Activated T-helper 2 cell treated with anti-CD3 and anti-CD28 coated beads, Interferon-gamma antibody, Interleukin-2, Interleukin-4, amounts not matched to agents 10 μg/mL and 5 μg/mL and 100 μg/mL, durations not matched to agents 14 hours and 24 hours and 36 hours (primary cell): ENCODE data around the gene USP34. TPM values are rescaled to one million over a fixed set of nuclear protein-coding genes. Genes with fewer than 3 reads are reported as not detected.
A peak's percentile ranks its signal among the peaks of the same experiment; 100 is the strongest.

ENCODE experiments used
- DNase-seq: peaks from one replicate; pipeline ENCODE4 v3.0.0; 2021; ENCODE audit warnings: low spot score
- H3K27ac Mint-ChIP-seq: one replicate; pipeline ENCODE4 v1.8.0; 2021; ENCODE audit warnings: mixed read lengths
- H3K27me3 Mint-ChIP-seq: one replicate; pipeline ENCODE4 v1.8.0; 2021; ENCODE audit warnings: low read depth, mixed read lengths
- H3K36me3 Mint-ChIP-seq: one replicate; pipeline ENCODE4 v1.8.0; 2021; ENCODE audit warnings: low read depth, mixed read lengths
- H3K4me1 Mint-ChIP-seq: one replicate; pipeline ENCODE4 v1.8.0; 2021; ENCODE audit warnings: low read depth, mixed read lengths
- H3K4me3 Mint-ChIP-seq: one replicate; pipeline ENCODE4 v1.8.0; 2021; ENCODE audit warnings: low read depth, mild to moderate bottlenecking, moderate library complexity, mixed read lengths
- H3K9me3 Mint-ChIP-seq: one replicate; pipeline ENCODE4 v1.8.0; 2021; ENCODE audit warnings: mixed read lengths
- intact Hi-C: fragments of 100-400 bp; cut with micrococcal nuclease; formaldehyde crosslinking; loops from one replicate; pipeline ENCODE4 v1.15.1; 2023
- total RNA-seq: library from RNA; stranded (reverse); gene quantifications from 2 replicates; pipeline ENCODE4 v1.2.3, GENCODE V29; 2022

Gene USP34
- total RNA-seq, 1 donor from 2014 or later, result 89.3 TPM

DNA sequence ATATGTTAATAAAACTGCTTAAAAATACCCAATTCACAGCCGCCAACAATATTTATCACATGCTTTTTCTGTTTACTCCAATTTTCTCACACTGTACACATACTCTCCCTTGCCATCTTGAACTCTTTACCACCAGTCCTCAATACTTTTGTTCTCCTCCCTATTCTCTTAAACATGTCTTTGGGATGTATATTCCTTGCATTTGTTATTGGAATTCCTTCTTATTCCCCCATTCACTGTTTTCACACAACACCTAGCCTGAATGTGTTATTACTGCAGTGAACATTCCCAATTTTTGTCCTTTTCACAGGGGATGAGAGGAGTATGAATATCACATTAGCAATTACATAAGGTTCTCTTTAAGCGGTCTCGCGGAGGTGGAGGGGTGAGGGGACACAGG lies 94.7 kb downstream of the USP34 start:
- intact Hi-C loops, result no loop called here
- no peaks in the 10 kb centered on the region for H3K9me3 Mint-ChIP-seq
- no peak for DNase-seq
- H3K27ac Mint-ChIP-seq, result no peak overlapping the region
- H3K36me3 Mint-ChIP-seq, result peaks cover 79% of the 10 kb centered on the region
- no peak overlapping the region for H3K4me3 Mint-ChIP-seq
- H3K4me1 Mint-ChIP-seq, result no peaks in the 10 kb centered on the region
- no peaks in the 10 kb centered on the region for H3K27me3 Mint-ChIP-seq

DNA sequence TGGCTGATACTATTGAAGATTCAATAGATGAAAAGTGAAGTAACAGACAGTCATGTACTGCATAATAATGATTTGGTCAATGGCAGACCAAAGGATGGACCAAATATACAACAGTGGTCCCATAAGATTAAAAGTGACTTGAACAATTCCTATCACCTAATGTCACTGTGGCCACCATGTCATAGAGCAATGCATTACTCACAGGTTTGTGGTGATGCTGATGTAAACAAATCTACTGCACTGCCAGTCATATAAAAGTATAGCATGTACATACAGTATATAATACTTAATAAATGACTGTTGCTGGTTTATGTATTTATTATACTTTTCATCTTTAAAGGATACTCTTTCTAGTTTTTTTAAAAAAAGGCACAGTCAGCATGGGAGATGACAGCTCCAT lies 99.9 kb downstream of the USP34 start:
- DNase-seq, result no peak
- no peak overlapping the region for H3K4me3 Mint-ChIP-seq
- H3K27ac Mint-ChIP-seq, result no peak overlapping the region
- no peaks in the 10 kb centered on the region for H3K9me3 Mint-ChIP-seq
- H3K36me3 Mint-ChIP-seq, result peaks cover 74% of the 10 kb centered on the region
- no peaks in the 10 kb centered on the region for H3K27me3 Mint-ChIP-seq
- H3K4me1 Mint-ChIP-seq, result peaks cover 22% of the 10 kb centered on the region
- intact Hi-C loops, result no loop called here

GRCh38 chr2:61368687-61369665 lies 101.9 kb downstream of the USP34 start:
- no peak for DNase-seq
- Mint-ChIP-seq H3K4me3 (no peak overlapping the region), H3K27ac (peak overlapping the region; percentile 67), H3K27me3 (no peaks in the 10 kb centered on the region), H3K36me3 (peaks cover 65% of the 10 kb centered on the region), H3K9me3 (no peaks in the 10 kb centered on the region), H3K4me1 (peaks cover 26% of the 10 kb centered on the region)
- intact Hi-C loops, result loop anchor here (2.0 to 5.0 kb wide), 2 partner anchors 42 to 107 kb away; no protein-coding TSS in a partner anchor

- intact Hi-C loops, result loop anchor here (5.0 kb wide), 1 partner anchor 105 kb away; no protein-coding TSS in a partner anchor
- no peak overlapping the region for H3K27ac Mint-ChIP-seq
- no peak for DNase-seq
- H3K9me3 Mint-ChIP-seq, result no peaks in the 10 kb centered on the region
- no peak overlapping the region for H3K4me3 Mint-ChIP-seq
- peaks cover 67% of the 10 kb centered on the region for H3K36me3 Mint-ChIP-seq
- H3K4me1 Mint-ChIP-seq, result peaks cover 28% of the 10 kb centered on the region
- H3K27me3 Mint-ChIP-seq, result no peaks in the 10 kb centered on the region
Observed at GRCh38 chr2:61367177-61367576, 103.7 kb downstream of the USP34 start.

GRCh38 chr2:61363580-61363979 lies 107.3 kb downstream of the USP34 start:
- Mint-ChIP-seq H3K9me3 (no peaks in the 10 kb centered on the region), H3K4me1 (peaks cover 18% of the 10 kb centered on the region), H3K36me3 (peaks cover 69% of the 10 kb centered on the region), H3K4me3 (no peak overlapping the region), H3K27ac (no peak overlapping the region), H3K27me3 (no peaks in the 10 kb centered on the region)
- no peak for DNase-seq
- intact Hi-C loops, result no loop called here

DNA sequence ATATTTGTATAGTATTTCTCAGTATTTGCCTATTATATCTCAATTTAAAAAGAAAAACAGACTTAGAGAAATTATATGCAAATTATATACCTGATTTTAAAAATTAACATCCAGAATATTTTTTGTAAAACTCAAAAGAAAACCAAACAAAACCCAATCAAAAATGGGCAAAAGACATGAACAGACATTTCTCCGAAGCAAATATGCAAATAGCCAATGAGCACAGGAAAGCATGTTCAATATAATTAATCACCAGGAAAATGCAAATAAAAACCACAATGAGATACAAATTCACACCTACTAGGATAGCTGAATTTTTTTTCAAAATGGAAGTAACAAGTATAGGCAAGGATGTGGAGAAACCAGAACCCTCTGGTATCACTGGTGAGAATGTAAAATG lies 108.0 kb downstream of the USP34 start:
- H3K36me3 Mint-ChIP-seq, result peaks cover 67% of the 10 kb centered on the region
- peaks cover 15% of the 10 kb centered on the region for H3K4me1 Mint-ChIP-seq
- H3K27ac Mint-ChIP-seq, result no peak overlapping the region
- H3K4me3 Mint-ChIP-seq, result no peak overlapping the region
- no peak for DNase-seq
- H3K27me3 Mint-ChIP-seq, result no peaks in the 10 kb centered on the region
- no peaks in the 10 kb centered on the region for H3K9me3 Mint-ChIP-seq
- intact Hi-C loops, result no loop called here

- intact Hi-C loops, result no loop called here
- H3K27me3 Mint-ChIP-seq, result no peaks in the 10 kb centered on the region
- H3K36me3 Mint-ChIP-seq, result peaks cover 71% of the 10 kb centered on the region
- DNase-seq, result no peak
- no peak overlapping the region for H3K27ac Mint-ChIP-seq
- peaks cover 4% of the 10 kb centered on the region for H3K9me3 Mint-ChIP-seq
- H3K4me3 Mint-ChIP-seq, result no peak overlapping the region
- peaks cover 26% of the 10 kb centered on the region for H3K4me1 Mint-ChIP-seq
Observed at GRCh38 chr2:61361068-61361467, 109.8 kb downstream of the USP34 start.

GRCh38 chr2:61359058-61359457 lies 111.8 kb downstream of the USP34 start:
- H3K27ac Mint-ChIP-seq, result no peak overlapping the region
- intact Hi-C loops, result no loop called here
- peaks cover 13% of the 10 kb centered on the region for H3K9me3 Mint-ChIP-seq
- peaks cover 81% of the 10 kb centered on the region for H3K36me3 Mint-ChIP-seq
- peaks cover 25% of the 10 kb centered on the region for H3K4me1 Mint-ChIP-seq
- no peak overlapping the region for H3K4me3 Mint-ChIP-seq
- no peaks in the 10 kb centered on the region for H3K27me3 Mint-ChIP-seq
- no peak for DNase-seq

DNA sequence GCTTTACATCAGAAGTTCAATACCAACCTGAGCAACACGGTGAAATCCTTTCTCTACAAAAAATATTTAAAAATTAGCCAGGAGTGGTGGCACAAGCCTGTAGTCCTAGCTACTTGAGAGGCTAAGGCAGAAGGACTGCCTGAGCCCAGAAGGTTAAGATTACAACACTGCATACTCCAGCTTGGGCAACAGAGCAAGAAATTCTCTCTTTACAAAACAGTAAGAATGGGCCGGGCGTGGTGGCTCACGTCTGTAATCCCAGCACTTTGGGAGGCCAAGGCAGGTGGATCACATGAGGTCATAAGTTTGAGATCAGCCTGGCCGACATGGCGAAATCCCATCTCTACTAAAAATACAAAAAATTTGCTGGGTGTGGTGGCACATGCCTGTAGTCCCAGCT lies 113.2 kb downstream of the USP34 start:
- peaks cover 24% of the 10 kb centered on the region for H3K9me3 Mint-ChIP-seq
- peaks cover 23% of the 10 kb centered on the region for H3K4me1 Mint-ChIP-seq
- no peak for DNase-seq
- no peaks in the 10 kb centered on the region for H3K27me3 Mint-ChIP-seq
- H3K4me3 Mint-ChIP-seq, result no peak overlapping the region
- intact Hi-C loops, result no loop called here
- H3K27ac Mint-ChIP-seq, result no peak overlapping the region
- H3K36me3 Mint-ChIP-seq, result peaks cover 82% of the 10 kb centered on the region

DNA sequence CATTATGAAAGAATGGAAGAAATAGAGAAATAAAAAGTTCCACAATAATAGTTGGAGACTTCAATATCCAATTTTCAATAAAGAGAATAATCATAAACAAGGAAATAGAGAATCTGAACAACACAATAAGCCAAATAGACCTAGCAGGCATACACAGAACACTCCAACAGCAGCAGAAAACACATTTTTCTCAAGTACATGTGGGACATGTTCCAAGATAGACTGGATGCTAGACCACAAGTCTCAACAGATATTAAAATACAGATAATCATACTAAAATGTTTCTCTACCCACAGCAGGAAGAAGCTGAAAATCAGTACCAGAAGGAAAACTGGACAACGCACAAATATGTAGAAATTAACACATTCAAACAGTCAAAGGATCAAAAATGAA lies 113.9 kb downstream of the USP34 start:
- intact Hi-C loops, result no loop called here
- H3K27me3 Mint-ChIP-seq, result no peaks in the 10 kb centered on the region
- H3K4me3 Mint-ChIP-seq, result no peak overlapping the region
- no peak for DNase-seq
- peaks cover 27% of the 10 kb centered on the region for H3K9me3 Mint-ChIP-seq
- H3K4me1 Mint-ChIP-seq, result peaks cover 23% of the 10 kb centered on the region
- peak overlapping the region; percentile 63 for H3K27ac Mint-ChIP-seq
- H3K36me3 Mint-ChIP-seq, result peaks cover 80% of the 10 kb centered on the region

DNA sequence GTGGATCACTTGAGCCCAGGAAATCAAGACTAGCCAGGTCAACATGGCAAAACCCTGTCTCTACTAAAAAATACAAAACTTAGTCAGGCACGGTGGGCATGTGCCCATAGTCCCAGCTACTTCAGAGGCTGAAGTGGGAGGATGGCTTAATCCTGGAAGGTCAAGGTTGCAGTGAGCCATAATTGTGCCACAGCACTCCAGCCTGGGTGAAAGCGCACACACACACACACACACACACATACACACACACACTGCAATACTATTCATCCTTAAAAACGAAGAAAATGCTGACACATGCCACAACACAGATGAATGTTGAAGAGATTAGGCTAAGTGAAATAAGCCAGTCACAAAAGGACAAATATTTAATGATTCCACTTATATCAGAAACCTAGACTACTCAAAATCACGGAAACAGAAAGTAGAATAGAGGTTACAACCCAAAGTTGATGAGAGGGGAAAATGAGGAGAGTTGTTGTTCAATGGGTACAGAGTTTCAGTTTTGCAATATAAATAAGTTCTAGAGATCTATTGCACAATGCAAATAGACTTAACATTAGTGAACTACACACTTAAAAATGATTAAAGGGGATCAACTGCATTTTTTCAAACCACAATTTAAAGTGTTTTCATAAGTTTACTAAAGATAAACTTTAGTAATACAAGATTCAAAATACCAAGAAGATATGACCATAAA lies 114.5 kb downstream of the USP34 start:
- Mint-ChIP-seq H3K4me1 (peaks cover 20% of the 10 kb centered on the region), H3K27ac (peak overlapping the region; percentile 63), H3K4me3 (no peak overlapping the region), H3K27me3 (no peaks in the 10 kb centered on the region), H3K36me3 (peaks cover 75% of the 10 kb centered on the region), H3K9me3 (peaks cover 27% of the 10 kb centered on the region)
- no peak for DNase-seq
- intact Hi-C loops, result no loop called here

DNA sequence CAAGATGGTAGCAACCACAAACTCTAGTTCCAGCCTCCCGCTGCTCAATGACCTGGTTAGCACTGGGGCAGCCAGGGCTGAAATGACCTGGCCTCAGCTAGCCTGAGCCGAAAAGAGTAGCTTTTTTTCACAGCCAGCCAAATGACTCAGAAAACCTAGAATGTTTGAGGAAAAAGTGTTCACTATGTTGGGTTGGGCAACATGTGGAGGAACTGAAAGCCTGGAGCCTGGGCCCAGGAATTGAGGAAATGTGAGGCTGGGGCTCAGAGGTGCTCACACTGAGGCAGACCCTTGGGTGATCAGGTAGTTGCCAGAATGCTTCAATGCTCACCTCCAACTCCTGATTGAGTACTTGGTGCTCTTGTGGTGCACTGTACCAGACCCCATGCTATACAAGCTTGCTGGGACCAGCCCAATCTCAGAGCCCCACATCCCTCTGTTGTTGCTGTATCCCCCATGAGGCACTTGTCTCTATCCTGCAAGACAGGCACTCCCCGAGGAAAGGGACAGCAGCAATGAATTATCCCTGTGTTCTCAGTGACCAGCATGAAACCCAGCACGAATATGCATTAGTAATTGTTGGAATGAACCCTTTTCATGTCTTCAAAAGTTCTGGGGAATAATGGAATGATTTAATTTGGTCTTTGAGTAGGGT lies 116.2 kb downstream of the USP34 start:
- H3K4me3 Mint-ChIP-seq, result no peak overlapping the region
- H3K27ac Mint-ChIP-seq, result no peak overlapping the region
- H3K36me3 Mint-ChIP-seq, result peaks cover 76% of the 10 kb centered on the region
- H3K4me1 Mint-ChIP-seq, result peaks cover 19% of the 10 kb centered on the region
- intact Hi-C loops, result no loop called here
- DNase-seq, result no peak
- peaks cover 27% of the 10 kb centered on the region for H3K9me3 Mint-ChIP-seq
- H3K27me3 Mint-ChIP-seq, result no peaks in the 10 kb centered on the region
